Colonic mucosa (tissue), 4 donors: ENCODE results near the gene SFTPA2. TPM values are rescaled to one million over a fixed set of nuclear protein-coding genes. Genes with fewer than 3 reads are reported as not detected.

ENCODE experiments used
- DNase-seq: peaks from one replicate; pipeline ENCODE4 v3.0.0-alpha.2; 2020
- H3K27ac ChIP-seq: fragments of 200-600 bp; one replicate; pipeline ENCODE4 v1.8.0; 2021
- H3K27me3 ChIP-seq: fragments of 200-600 bp; one replicate; pipeline ENCODE4 v1.8.0; 2021
- H3K36me3 ChIP-seq: fragments of 200-600 bp; one replicate; pipeline ENCODE4 v1.8.0; 2021
- H3K4me1 ChIP-seq: fragments of 200-600 bp; one replicate; pipeline ENCODE4 v1.8.0; 2021; ENCODE audit warnings: mild to moderate bottlenecking
- H3K4me3 ChIP-seq: fragments of 200-600 bp; one replicate; pipeline ENCODE4 v1.8.0; 2021
- H3K9ac ChIP-seq, 2 donors: one replicate each; pipeline ENCODE4 v1.7.0; 2013; ENCODE audit warnings: control low read depth in 2 of 2, low read depth in 2 of 2, low read length in 2 of 2
- H3K9me3 ChIP-seq: fragments of 200-600 bp; one replicate; pipeline ENCODE4 v1.8.0; 2021
- intact Hi-C: fragments of 100-400 bp; cut with DNase I; formaldehyde crosslinking; loops from one replicate; pipeline ENCODE4 v1.14.1; 2022
- total RNA-seq, 2 donors: library from RNA; stranded (reverse); fragmentation: NEBNext Ultra II Directional in 1 of 2; extraction: Animal tissue kit (Norgen Biotek cat#: 25700) in 1 of 2; gene quantifications; one replicate each; pipeline ENCODE4 v1.2.1, GENCODE V29; 2021
- TF ChIP-seq, protein P1 (sequence below): fragments of 200-600 bp; IDR thresholded peaks from one replicate; pipeline ENCODE4 v1.8.0; 2022; ENCODE audit warnings: antibody characterized with exemption, mild to moderate bottlenecking
- donor health status: healthy.
- donor health status: DM: no; HTN: no; CAD: no.
- donor health status: DM: no; HTN: no; CAD: no.

SFTPA2 gene
- total RNA-seq = 10 to 100 TPM in 1 of 2 donors, 1 to 10 TPM in 1; 5.6 to 14.2 TPM

DNA sequence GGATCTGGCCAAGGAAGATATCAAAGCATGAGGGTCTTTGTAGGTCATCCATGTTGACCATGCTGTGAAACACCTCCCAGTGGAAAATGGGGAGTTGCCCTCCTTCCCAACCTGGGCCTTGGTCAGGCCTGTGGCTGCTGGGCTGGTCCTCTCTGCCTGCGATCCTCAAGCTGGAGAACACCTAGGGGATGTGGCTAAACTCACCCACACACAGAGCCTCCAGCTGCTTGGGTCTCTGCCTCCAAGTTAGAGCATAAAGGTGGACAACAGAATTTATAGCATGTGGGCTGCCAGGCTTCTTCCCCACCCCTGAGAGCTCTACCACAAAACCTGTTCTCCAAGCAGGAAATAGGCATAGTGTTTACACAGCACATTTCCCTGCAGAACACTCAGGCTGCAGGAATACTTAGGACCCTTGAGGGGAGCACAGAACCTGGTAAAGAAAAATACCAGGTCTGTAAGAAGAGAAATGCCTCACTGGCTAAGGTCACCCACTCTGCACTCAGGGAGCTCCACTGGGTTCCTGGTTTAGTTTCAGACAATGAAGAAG, at the start of gene SFTPA2:
Gene SFTPA2, minus strand, starts transcription at position 248 of the 550 bp plus-strand sequence. CDS start 924 bp downstream, outside the sequence.
- Histone ChIP-seq H3K4me1 (peaks cover 8% of the 10 kb centered on the region), H3K4me3 (no peak within 1 kb of the TSS), H3K27ac (peak within 1 kb of the TSS; percentile 34), H3K9me3 (no peaks in the 10 kb centered on the region), H3K36me3 (no peaks in the 10 kb centered on the region), H3K9ac (no peak within 1 kb of the TSS), H3K27me3 (no peaks in the 10 kb centered on the region)
- TF ChIP-seq, protein P1, sequence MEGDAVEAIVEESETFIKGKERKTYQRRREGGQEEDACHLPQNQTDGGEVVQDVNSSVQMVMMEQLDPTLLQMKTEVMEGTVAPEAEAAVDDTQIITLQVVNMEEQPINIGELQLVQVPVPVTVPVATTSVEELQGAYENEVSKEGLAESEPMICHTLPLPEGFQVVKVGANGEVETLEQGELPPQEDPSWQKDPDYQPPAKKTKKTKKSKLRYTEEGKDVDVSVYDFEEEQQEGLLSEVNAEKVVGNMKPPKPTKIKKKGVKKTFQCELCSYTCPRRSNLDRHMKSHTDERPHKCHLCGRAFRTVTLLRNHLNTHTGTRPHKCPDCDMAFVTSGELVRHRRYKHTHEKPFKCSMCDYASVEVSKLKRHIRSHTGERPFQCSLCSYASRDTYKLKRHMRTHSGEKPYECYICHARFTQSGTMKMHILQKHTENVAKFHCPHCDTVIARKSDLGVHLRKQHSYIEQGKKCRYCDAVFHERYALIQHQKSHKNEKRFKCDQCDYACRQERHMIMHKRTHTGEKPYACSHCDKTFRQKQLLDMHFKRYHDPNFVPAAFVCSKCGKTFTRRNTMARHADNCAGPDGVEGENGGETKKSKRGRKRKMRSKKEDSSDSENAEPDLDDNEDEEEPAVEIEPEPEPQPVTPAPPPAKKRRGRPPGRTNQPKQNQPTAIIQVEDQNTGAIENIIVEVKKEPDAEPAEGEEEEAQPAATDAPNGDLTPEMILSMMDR = no peak
- intact Hi-C loops = no loop called here
- DNase-seq = peak; percentile 34

GRCh38 chr10:79608505-79609375, 48.5 kb upstream of the SFTPA2 start:
- no peaks in the 10 kb centered on the region for H3K36me3 ChIP-seq
- no peak overlapping the region for H3K9ac ChIP-seq
- no peaks in the 10 kb centered on the region for H3K27me3 ChIP-seq
- TF ChIP-seq, protein P1 = peak; percentile 44
- peak; percentile 34 for DNase-seq
- intact Hi-C loops = loop anchor here (5.0 kb wide), 1 partner anchor 71 kb away; no protein-coding TSS in a partner anchor
- H3K27ac ChIP-seq = no peak overlapping the region
- no peaks in the 10 kb centered on the region for H3K4me1 ChIP-seq
- H3K9me3 ChIP-seq = no peaks in the 10 kb centered on the region
- no peak overlapping the region for H3K4me3 ChIP-seq

DNA sequence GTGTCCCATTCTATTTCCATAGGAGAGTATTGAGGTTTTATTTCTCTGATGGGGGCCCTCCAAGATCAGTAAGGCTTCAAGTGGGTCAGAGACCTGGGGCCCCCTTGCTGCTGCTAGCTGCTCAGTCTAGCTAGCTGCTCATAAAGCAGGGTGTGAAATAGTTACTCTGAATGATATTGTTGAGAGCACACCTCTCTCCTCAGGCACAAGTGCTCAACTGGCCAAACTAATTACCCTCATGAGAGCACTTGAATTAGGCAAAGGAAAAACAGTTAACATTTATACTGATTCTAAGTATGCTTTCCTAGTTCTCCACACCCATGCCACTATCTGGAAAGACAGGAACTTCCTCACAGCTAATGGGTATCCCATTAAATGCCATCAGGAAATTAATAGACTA, 45.1 kb upstream of the SFTPA2 start:
- TF ChIP-seq, protein P1 = no peak
- no peak for DNase-seq
- Histone ChIP-seq H3K27ac (no peak overlapping the region), H3K9me3 (no peaks in the 10 kb centered on the region), H3K4me3 (no peak overlapping the region), H3K27me3 (no peaks in the 10 kb centered on the region), H3K36me3 (no peaks in the 10 kb centered on the region), H3K9ac (no peak overlapping the region), H3K4me1 (no peaks in the 10 kb centered on the region)
- intact Hi-C loops = loop anchor here (5.0 kb wide), 1 partner anchor 68 kb away; no protein-coding TSS in a partner anchor

DNA sequence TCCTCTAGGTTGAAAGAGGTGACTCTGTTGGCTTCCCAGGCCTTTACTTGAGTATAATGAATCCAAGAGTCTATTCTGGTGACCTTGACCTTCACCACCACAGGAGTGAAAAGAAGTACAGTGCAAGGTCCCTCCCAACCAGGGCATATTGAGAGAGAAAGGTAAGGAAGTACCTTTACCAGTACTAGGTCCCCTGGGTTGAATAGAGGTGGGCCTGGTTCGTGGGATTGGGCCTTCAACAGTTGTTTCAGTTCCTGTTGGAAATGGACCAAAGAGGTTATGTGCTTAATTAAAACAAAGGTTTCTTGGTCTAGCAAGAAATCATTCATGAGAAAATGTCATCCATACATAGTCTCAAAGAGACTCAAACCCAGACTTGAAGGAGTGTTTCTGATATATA, 44.1 kb upstream of the SFTPA2 start:
- intact Hi-C loops = no loop called here
- Histone ChIP-seq H3K4me1 (no peaks in the 10 kb centered on the region), H3K9me3 (no peaks in the 10 kb centered on the region), H3K27ac (no peak overlapping the region), H3K4me3 (no peak overlapping the region), H3K27me3 (no peaks in the 10 kb centered on the region), H3K36me3 (no peaks in the 10 kb centered on the region), H3K9ac (no peak overlapping the region)
- TF ChIP-seq, protein P1 = no peak
- no peak for DNase-seq

DNA sequence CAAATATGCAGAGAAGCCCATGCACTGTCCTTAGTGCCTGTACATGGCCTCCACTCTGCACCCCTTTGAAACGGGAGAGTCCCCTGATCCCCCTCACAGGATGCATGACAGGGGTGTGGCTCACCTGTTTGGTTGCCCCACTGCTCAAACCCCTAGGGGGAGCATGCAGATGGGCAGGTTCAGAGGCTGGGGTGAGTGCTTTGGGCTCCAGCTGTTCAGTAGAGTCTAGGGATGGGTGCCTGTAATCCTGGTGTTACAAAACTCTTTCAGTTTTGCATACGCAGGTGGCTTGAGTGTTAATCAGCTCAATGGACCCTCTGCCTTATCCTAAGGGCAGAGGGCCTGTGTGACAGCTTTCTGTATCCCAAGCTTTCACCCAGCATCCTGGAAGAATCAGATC, 42.7 kb upstream of the SFTPA2 start:
- intact Hi-C loops = no loop called here
- no peak overlapping the region for H3K9ac ChIP-seq
- no peaks in the 10 kb centered on the region for H3K4me1 ChIP-seq
- no peak overlapping the region for H3K4me3 ChIP-seq
- H3K36me3 ChIP-seq = no peaks in the 10 kb centered on the region
- DNase-seq = no peak
- no peaks in the 10 kb centered on the region for H3K9me3 ChIP-seq
- TF ChIP-seq, protein P1 = no peak
- no peak overlapping the region for H3K27ac ChIP-seq
- H3K27me3 ChIP-seq = no peaks in the 10 kb centered on the region
